Panc1 (cell line): ENCODE measurements around the gene RBM6.

Experiments used
- SIN3A ChIP-seq: IDR thresholded peaks from 2 replicates; pipeline ENCODE4 v1.6.1; 2012; ENCODE audit warnings: low read depth, mild to moderate bottlenecking, low read length, moderate library complexity, borderline replicate concordance; ENCODE audit not compliant: insufficient read depth
- TF ChIP-seq, protein P1 (sequence below): fragments of 450-650 bp; IDR thresholded peaks from 2 replicates; pipeline ENCODE4 v1.5.1; 2017; ENCODE audit warnings: mild to moderate bottlenecking

DNA sequence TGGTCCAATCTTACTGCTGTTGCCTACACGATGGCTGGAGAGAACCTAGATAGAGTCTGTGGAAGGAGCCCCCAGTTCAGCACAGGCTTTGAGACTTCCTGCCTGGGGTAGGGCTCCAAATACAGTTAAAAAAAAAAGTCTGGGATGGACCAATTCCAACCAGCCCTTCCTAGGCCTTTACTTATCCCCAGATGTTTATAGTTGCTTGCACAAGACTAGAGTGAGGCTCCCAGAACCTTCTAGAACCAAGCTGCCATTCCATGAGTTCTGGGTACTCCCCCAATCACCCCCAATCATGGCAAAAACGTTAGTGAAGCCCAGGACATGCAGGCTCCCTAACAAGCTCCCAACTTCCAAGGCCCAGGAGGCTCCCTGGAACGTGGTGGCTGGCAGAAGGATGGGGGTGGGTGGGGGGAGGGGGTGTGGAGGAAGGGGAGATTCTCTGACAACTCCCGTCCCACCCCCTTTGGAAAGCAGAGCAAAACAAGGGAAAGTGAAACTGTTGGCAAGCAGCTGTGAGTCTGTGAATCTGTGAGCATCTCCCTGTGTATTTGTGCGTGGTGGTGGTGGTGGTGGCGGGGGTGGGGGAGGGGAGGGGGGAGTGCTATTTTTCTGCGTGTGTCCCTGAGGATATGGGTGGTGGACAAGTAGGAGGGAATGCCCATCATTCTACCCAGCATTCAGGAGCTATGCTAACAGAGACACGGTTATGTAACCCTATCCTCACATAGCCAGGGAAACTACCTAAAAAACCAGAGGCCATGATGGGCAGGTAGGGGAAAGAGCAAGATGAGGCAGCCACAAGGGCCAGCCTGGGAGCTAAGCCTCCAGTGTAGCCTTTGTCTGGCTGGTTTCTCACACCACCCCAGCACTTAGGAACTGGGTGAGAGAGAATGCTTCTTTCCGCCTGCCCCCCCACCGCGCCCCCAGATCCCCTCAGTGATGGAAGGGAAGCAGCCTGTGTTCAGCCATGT, 38.3 kb upstream of the RBM6 start:
- TF ChIP-seq, protein P1, sequence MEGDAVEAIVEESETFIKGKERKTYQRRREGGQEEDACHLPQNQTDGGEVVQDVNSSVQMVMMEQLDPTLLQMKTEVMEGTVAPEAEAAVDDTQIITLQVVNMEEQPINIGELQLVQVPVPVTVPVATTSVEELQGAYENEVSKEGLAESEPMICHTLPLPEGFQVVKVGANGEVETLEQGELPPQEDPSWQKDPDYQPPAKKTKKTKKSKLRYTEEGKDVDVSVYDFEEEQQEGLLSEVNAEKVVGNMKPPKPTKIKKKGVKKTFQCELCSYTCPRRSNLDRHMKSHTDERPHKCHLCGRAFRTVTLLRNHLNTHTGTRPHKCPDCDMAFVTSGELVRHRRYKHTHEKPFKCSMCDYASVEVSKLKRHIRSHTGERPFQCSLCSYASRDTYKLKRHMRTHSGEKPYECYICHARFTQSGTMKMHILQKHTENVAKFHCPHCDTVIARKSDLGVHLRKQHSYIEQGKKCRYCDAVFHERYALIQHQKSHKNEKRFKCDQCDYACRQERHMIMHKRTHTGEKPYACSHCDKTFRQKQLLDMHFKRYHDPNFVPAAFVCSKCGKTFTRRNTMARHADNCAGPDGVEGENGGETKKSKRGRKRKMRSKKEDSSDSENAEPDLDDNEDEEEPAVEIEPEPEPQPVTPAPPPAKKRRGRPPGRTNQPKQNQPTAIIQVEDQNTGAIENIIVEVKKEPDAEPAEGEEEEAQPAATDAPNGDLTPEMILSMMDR: no peak
- TF ChIP-seq SIN3A: no peak
